ENCODE results near the gene SLC30A7.

SLC30A7 gene

DNA sequence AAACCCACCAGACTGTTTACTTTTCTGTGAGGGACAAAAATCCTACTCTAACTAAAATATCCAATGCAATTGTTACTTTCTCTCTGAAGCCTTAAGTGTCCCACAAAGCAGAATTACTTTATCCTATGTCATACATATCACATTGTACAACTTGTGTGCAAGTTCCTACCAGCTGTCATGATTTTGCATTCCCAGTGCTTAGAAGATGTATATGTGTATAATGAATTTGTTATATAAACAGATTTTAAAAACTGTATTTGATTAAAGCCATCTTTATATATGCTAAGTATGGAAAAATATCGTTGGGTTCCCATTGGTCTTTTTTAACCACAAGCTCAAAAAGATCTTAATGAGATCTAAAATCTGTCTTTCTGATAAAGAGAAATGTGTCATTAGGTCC lies 72.7 kb downstream of the SLC30A7 start:
- TF ChIP-seq FOXP2 (optimal IDR thresholded peaks at IDR 0.05; ENCODE audit: borderline replicate concordance, extremely low read depth, extremely low read length, insufficient read depth) (no peak), SIN3A (IDR thresholded peaks at IDR 0.05; ENCODE audit: borderline replicate concordance, insufficient read depth, low read length) (no peak), TAF1 (IDR thresholded peaks at IDR 0.05; ENCODE audit: borderline replicate concordance, insufficient read depth, low read length) (no peak), POLR2AphosphoS5 (IDR thresholded peaks at IDR 0.05; ENCODE audit: low read depth, low read length) (no peak)
- TF ChIP-seq, protein P1, sequence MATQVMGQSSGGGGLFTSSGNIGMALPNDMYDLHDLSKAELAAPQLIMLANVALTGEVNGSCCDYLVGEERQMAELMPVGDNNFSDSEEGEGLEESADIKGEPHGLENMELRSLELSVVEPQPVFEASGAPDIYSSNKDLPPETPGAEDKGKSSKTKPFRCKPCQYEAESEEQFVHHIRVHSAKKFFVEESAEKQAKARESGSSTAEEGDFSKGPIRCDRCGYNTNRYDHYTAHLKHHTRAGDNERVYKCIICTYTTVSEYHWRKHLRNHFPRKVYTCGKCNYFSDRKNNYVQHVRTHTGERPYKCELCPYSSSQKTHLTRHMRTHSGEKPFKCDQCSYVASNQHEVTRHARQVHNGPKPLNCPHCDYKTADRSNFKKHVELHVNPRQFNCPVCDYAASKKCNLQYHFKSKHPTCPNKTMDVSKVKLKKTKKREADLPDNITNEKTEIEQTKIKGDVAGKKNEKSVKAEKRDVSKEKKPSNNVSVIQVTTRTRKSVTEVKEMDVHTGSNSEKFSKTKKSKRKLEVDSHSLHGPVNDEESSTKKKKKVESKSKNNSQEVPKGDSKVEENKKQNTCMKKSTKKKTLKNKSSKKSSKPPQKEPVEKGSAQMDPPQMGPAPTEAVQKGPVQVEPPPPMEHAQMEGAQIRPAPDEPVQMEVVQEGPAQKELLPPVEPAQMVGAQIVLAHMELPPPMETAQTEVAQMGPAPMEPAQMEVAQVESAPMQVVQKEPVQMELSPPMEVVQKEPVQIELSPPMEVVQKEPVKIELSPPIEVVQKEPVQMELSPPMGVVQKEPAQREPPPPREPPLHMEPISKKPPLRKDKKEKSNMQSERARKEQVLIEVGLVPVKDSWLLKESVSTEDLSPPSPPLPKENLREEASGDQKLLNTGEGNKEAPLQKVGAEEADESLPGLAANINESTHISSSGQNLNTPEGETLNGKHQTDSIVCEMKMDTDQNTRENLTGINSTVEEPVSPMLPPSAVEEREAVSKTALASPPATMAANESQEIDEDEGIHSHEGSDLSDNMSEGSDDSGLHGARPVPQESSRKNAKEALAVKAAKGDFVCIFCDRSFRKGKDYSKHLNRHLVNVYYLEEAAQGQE (IDR thresholded peaks at IDR 0.05; ENCODE audit: insufficient read depth in 1 of 2, low read depth in 2 of 2, low read length in 2 of 2) = no peak

- TF ChIP-seq SIN3A (IDR thresholded peaks at IDR 0.05; ENCODE audit: borderline replicate concordance, insufficient read depth, low read length) (no peak), TAF1 (IDR thresholded peaks at IDR 0.05; ENCODE audit: borderline replicate concordance, insufficient read depth, low read length) (no peak), FOXP2 (optimal IDR thresholded peaks at IDR 0.05; ENCODE audit: borderline replicate concordance, extremely low read depth, extremely low read length, insufficient read depth) (no peak), POLR2AphosphoS5 (IDR thresholded peaks at IDR 0.05; ENCODE audit: low read depth, low read length) (no peak)
- TF ChIP-seq, protein P1 (IDR thresholded peaks at IDR 0.05; ENCODE audit: insufficient read depth in 1 of 2, low read depth in 2 of 2, low read length in 2 of 2) = no peak
Measured at GRCh38 chr1:100969327-100969726, 73.4 kb downstream of the SLC30A7 start.

GRCh38 chr1:100971021-100971420 lies 75.1 kb downstream of the SLC30A7 start:
- no peak for TF ChIP-seq TAF1 (IDR thresholded peaks at IDR 0.05; ENCODE audit: borderline replicate concordance, insufficient read depth, low read length)

DNA sequence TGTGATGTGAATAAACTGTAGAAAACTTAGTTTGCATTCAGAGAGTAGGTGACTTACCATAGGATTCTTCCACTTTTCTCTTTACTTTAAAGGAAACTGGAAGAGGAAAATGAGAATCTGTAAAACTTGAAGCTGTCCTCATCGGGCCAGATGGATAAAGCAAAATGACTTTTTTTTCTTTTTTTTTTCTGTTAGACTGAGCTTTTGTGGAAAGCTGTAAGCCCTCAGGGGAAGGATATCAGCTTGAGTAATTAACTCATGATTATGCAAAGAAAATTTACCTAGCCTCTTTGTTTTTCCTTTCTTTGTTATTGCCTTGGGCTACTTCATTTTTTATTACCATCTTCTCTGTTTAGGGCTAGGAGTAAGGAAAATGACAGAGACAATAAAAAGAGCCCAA lies 76.3 kb downstream of the SLC30A7 start:
- no peak for TF ChIP-seq SIN3A (IDR thresholded peaks at IDR 0.05; ENCODE audit: borderline replicate concordance, insufficient read depth, low read length)
- TF ChIP-seq TAF1 (IDR thresholded peaks at IDR 0.05; ENCODE audit: borderline replicate concordance, insufficient read depth, low read length) = no peak
- no peak for TF ChIP-seq FOXP2 (optimal IDR thresholded peaks at IDR 0.05; ENCODE audit: borderline replicate concordance, extremely low read depth, extremely low read length, insufficient read depth)
- TF ChIP-seq POLR2AphosphoS5 (IDR thresholded peaks at IDR 0.05; ENCODE audit: low read depth, low read length) = no peak
- TF ChIP-seq, protein P1 (IDR thresholded peaks at IDR 0.05; ENCODE audit: insufficient read depth in 1 of 2, low read depth in 2 of 2, low read length in 2 of 2) = no peak

DNA sequence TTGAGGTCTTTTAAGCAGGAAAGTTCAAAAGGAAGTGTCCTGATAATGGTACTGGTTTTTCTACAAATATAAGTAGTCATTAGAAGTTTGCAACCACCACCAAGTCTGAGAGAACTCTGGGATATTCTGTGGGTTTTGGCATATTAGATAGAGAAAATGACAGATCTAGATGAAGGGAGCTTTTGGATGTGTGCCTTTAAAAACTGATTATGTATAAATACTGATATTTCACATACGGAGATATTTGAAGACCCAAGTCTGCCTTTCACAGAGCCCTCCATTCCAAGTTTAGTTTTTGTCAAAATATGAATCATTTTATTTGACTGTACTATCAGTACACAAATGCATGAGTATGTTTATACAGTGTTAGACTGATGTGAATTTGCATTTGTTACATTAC lies 81.0 kb downstream of the SLC30A7 start:
- TF ChIP-seq FOXP2 (optimal IDR thresholded peaks at IDR 0.05; ENCODE audit: borderline replicate concordance, extremely low read depth, extremely low read length, insufficient read depth) (no peak), POLR2AphosphoS5 (IDR thresholded peaks at IDR 0.05; ENCODE audit: low read depth, low read length) (no peak), TAF1 (IDR thresholded peaks at IDR 0.05; ENCODE audit: borderline replicate concordance, insufficient read depth, low read length) (no peak), SIN3A (IDR thresholded peaks at IDR 0.05; ENCODE audit: borderline replicate concordance, insufficient read depth, low read length) (no peak)
- TF ChIP-seq, protein P1 (IDR thresholded peaks at IDR 0.05; ENCODE audit: insufficient read depth in 1 of 2, low read depth in 2 of 2, low read length in 2 of 2) = no peak

Data from PFSK-1 (cell line).